Upper lobe of left lung (tissue), 6 donors: ENCODE data around the gene LCE7A. TPM values are rescaled to one million over a fixed set of nuclear protein-coding genes. Genes with fewer than 3 reads are reported as not detected.

Experiments used
- ATAC-seq, 2 donors: fragments of 200-7000 bp; cut with Tn5 transposase; one replicate each; pipeline ENCODE4 v1.9.1; 2022; ENCODE audit warnings: mild to moderate bottlenecking in 2 of 2, moderate library complexity in 2 of 2; ENCODE audit not compliant: low FRiP score in 2 of 2
- DNase-seq, 2 donors: peaks; one replicate each; pipeline ENCODE4 v3.0.0-alpha.2; 2019 to 2020
- H3K27ac ChIP-seq, 4 donors: fragments of 200-600 bp; sonication (generic); one replicate each; pipeline ENCODE4 v1.5.1; 2016 to 2019
- H3K27me3 ChIP-seq, 4 donors: fragments of 200-600 bp; sonication (generic); one replicate each; pipeline ENCODE4 v1.5.1; 2017 to 2019
- H3K36me3 ChIP-seq, 4 donors: fragments of 200-600 bp; sonication (generic); one replicate each; pipeline ENCODE4 v1.5.1; 2016 to 2019
- H3K4me1 ChIP-seq, 4 donors: fragments of 200-600 bp; sonication (generic); one replicate each; pipeline ENCODE4 v1.5.1; 2018 to 2019
- H3K4me3 ChIP-seq, 4 donors: fragments of 200-600 bp; sonication (generic); one replicate each; pipeline ENCODE4 v1.5.1; 2017 to 2019; ENCODE audit warnings: mild to moderate bottlenecking in 2 of 4, moderate library complexity in 1 of 4
- H3K9me3 ChIP-seq, 4 donors: fragments of 200-600 bp; sonication (generic); one replicate each; pipeline ENCODE4 v1.5.1; 2018 to 2019
- EP300 ChIP-seq, 4 donors: sonication (generic); formaldehyde crosslinking; IDR thresholded peaks; one replicate each; pipeline ENCODE4 v1.5.1; 2017; ENCODE audit warnings: antibody characterized with exemption in 4 of 4, control low read depth in 2 of 4
- POLR2A ChIP-seq, 4 donors: fragments of 450-650 bp; IDR thresholded peaks; one replicate each; pipeline ENCODE4 v1.5.1; 2016 to 2017; ENCODE audit warnings: antibody characterized with exemption in 4 of 4, mild to moderate bottlenecking in 2 of 4
- POLR2AphosphoS5 ChIP-seq, 2 donors: sonication (generic); formaldehyde crosslinking; IDR thresholded peaks; one replicate each; pipeline ENCODE4 v1.5.1; 2017; ENCODE audit warnings: antibody characterized with exemption in 2 of 2
- WGBS, 2 donors: methylation state at CpG; one replicate each; pipeline ENCODE4 v1.1.5; 2017 to 2018; 5-methylcytosine and 5-hydroxymethylcytosine counted together
- total RNA-seq, 6 donors: library from RNA; depleted of rRNA in 4 of 6; stranded (reverse); fragments of >200 nt in 4 of 6; gene quantifications; one replicate each; pipeline versions ENCODE4 v1.1.0 to v1.2.1, GENCODE V29; 2016 to 2021
- TF ChIP-seq, protein P1 (sequence below), 6 experiments: fragments of 450-650 bp in 4 of 6; fragments of 200-600 bp in 2 of 6; sonication (generic) in 2 of 6; IDR thresholded peaks; one replicate each; pipeline ENCODE4 v1.5.1; 2016 to 2019; ENCODE audit warnings: antibody characterized with exemption in 6 of 6
- donor health status: DM: no; HTN: no; CAD: no; lungs with moderate emphysema.
- donor health status: DM: no; HTN: yes; CAD: no; lungs with severe emphysema.

Gene LCE7A
- total RNA-seq, 6 donors from 2014 or later = not detected

DNA sequence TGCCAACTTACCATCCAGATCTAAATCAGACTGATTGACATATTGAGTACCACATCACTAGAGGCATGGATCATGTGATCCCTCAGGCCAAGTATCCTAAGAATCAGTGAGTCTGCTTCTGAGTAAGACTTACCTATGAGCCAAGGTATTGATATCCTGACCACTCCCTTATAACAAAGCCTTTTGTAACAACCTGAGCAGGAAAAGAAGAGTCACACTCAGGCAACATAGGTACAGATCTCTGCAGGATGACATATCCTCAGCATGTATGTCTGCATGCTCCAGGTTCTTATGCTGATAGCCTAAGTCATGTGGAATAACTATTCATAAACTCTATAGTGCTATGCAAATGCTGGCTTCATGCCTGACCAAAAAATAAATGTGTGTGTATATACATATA lies 34.8 kb upstream of the LCE7A start:
- ATAC-seq = no peak
- Histone ChIP-seq H3K36me3 (no peaks in the 10 kb centered on the region), H3K27ac (no peak overlapping the region), H3K4me1 (no peaks in the 10 kb centered on the region), H3K9me3 (no peaks in the 10 kb centered on the region), H3K4me3 (no peak overlapping the region), H3K27me3 (no peaks in the 10 kb centered on the region)
- no peak for DNase-seq
- TF ChIP-seq EP300 (IDR thresholded peaks at IDR 0.05) = no peak

DNA sequence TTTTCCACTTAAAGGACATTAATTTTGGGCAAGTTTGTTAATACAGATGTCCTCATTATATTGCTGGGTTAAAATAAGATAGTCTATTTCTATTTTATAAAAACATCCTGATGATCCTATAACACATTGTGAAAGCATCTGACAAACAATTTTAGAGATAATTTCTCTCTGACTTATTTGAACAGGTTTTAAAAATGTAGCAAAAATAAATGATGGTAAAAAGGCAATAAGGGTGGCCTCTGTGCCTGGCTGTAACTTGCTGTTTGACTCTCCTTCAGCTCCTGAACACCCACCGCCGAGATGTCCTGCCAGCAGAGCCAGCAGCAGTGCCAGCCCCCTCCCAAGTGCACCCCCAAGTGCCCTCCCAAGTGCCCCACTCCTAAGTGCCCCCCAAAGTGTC lies 32.6 kb upstream of the LCE7A start, which contains the start of gene LCE1A:
LCE1A (plus strand) TSS at position 301 of the 400 bp plus-strand sequence; CDS start at position 301, 0 bp downstream.
- ATAC-seq (no peak), DNase-seq (no peak)
- Histone ChIP-seq H3K4me3 (no peak within 1 kb of the TSS), H3K27me3 (no peaks in the 10 kb centered on the region), H3K9me3 (no peaks in the 10 kb centered on the region), H3K4me1 (no peaks in the 10 kb centered on the region), H3K27ac (no peak within 1 kb of the TSS), H3K36me3 (no peaks in the 10 kb centered on the region)
- 59 to 85% methylated on average over 2 of the region's 2 CpGs for WGBS, 2 donors
- TF ChIP-seq EP300 (IDR thresholded peaks at IDR 0.05) (no peak), POLR2A (IDR thresholded peaks at IDR 0.05) (no peak), POLR2AphosphoS5 (IDR thresholded peaks at IDR 0.05) (no peak)
- TF ChIP-seq, protein P1, sequence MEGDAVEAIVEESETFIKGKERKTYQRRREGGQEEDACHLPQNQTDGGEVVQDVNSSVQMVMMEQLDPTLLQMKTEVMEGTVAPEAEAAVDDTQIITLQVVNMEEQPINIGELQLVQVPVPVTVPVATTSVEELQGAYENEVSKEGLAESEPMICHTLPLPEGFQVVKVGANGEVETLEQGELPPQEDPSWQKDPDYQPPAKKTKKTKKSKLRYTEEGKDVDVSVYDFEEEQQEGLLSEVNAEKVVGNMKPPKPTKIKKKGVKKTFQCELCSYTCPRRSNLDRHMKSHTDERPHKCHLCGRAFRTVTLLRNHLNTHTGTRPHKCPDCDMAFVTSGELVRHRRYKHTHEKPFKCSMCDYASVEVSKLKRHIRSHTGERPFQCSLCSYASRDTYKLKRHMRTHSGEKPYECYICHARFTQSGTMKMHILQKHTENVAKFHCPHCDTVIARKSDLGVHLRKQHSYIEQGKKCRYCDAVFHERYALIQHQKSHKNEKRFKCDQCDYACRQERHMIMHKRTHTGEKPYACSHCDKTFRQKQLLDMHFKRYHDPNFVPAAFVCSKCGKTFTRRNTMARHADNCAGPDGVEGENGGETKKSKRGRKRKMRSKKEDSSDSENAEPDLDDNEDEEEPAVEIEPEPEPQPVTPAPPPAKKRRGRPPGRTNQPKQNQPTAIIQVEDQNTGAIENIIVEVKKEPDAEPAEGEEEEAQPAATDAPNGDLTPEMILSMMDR (IDR thresholded peaks at IDR 0.05) = no peak

DNA sequence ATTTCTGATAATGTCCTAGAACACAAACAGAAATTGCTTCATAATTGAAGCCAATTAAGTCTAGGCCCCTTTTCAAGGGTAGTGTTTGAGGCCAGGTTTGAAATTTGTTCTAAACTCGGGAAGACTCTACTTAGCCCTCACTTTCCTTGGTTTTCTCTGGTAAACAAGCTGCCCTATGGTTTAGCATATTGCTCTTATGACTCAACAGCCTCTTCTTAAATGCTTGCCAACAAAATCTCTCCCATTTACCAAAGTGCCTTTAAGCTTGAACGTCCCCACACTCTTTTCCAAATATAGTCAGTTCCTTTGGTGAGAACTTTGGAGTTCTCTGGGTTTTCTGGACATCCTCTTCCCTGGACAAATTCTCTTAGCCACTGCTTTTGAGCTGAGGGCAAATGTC lies 22.9 kb upstream of the LCE7A start:
- TF ChIP-seq POLR2A (IDR thresholded peaks at IDR 0.05) (no peak), EP300 (IDR thresholded peaks at IDR 0.05) (no peak), POLR2AphosphoS5 (IDR thresholded peaks at IDR 0.05) (no peak)
- TF ChIP-seq, protein P1 (IDR thresholded peaks at IDR 0.05) = no peak
- ATAC-seq = no peak
- H3K9me3 ChIP-seq = no peaks in the 10 kb centered on the region

DNA sequence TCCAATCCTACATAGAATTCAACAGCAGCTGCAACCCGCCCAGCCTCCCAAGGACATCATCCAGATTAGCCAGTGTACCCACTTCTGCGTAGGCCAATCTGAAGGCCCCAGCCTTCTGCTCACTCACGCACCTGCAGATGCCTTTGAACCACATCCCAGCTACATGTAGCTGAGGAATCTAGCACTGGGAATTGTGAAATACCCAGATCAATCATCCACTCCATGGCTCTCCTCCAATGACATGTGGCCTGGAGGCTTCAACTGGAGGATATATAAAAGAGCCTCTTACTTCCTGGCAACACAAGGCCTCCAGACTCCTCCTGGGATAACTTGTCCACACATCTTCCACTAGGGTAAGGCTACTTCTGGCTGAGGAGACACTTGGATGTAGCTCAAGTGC lies 17.2 kb upstream of the LCE7A start, which contains the start of gene LCE6A:
LCE6A (plus strand) TSS at position 301 of the 400 bp plus-strand sequence. CDS start 665 bp downstream, outside the sequence.
- 93% methylated on average over 2 to 3 of the region's 3 CpGs for WGBS, 2 donors
- ATAC-seq = no peak
- no peaks in the 10 kb centered on the region for H3K9me3 ChIP-seq
- DNase-seq = no peak
- no peaks in the 10 kb centered on the region for H3K4me1 ChIP-seq
- H3K36me3 ChIP-seq = no peaks in the 10 kb centered on the region
- no peak within 1 kb of the TSS for H3K27ac ChIP-seq
- no peaks in the 10 kb centered on the region for H3K27me3 ChIP-seq
- TF ChIP-seq POLR2AphosphoS5 (IDR thresholded peaks at IDR 0.05) (no peak), EP300 (IDR thresholded peaks at IDR 0.05) (no peak), POLR2A (IDR thresholded peaks at IDR 0.05) (no peak)
- TF ChIP-seq, protein P1 (IDR thresholded peaks at IDR 0.05) = no peak
- H3K4me3 ChIP-seq = no peak within 1 kb of the TSS

More for the DNA sequence above, 22.9 kb upstream of the LCE7A start:
- Histone ChIP-seq H3K4me3 (no peak overlapping the region), H3K27me3 (no peaks in the 10 kb centered on the region), H3K27ac (no peak overlapping the region), H3K36me3 (no peaks in the 10 kb centered on the region), H3K4me1 (no peaks in the 10 kb centered on the region)
- no peak for DNase-seq
- 55 to 57% methylated on average over 2 of the region's 2 CpGs for WGBS, 2 donors

DNA sequence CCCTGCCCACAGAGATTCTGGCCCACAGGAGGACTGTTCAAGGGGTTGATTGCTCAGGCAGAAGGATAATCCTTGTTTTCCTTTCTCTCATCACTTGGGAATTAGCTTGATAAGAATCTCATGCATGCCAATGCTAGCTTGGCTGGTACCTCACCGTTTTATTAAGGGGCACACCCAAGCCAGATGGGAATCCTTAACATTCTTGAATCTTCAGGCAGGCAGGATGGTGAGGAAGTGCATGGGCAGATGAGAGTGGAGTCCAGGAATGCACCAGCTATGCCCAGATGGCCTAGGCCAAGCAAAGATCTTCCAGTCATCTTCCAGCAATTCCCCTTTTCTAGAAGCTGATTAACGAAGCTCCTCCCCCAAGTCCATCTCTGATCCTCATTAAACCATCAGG lies 4.1 kb upstream of the LCE7A start:
- ATAC-seq (no peak), DNase-seq (no peak)
- WGBS, 2 donors = 51 to 69% methylated on average over 2 of the region's 2 CpGs
- no peak overlapping the region for H3K27ac ChIP-seq
- no peak for TF ChIP-seq POLR2AphosphoS5 (IDR thresholded peaks at IDR 0.05)
- TF ChIP-seq EP300 (IDR thresholded peaks at IDR 0.05) = no peak
- TF ChIP-seq, protein P1 (IDR thresholded peaks at IDR 0.05) = no peak
- TF ChIP-seq POLR2A (IDR thresholded peaks at IDR 0.05) = no peak
- H3K9me3 ChIP-seq = no peaks in the 10 kb centered on the region
- H3K27me3 ChIP-seq = no peaks in the 10 kb centered on the region
- no peak overlapping the region for H3K4me3 ChIP-seq
- no peaks in the 10 kb centered on the region for H3K4me1 ChIP-seq
- H3K36me3 ChIP-seq = no peaks in the 10 kb centered on the region
